Heart right ventricle (tissue), 16 donors: ENCODE measurements around the gene TBC1D22A. TPM values are rescaled to one million over a fixed set of nuclear protein-coding genes. Genes with fewer than 3 reads are reported as not detected.

ENCODE experiments used
- ATAC-seq, 8 donors: fragments of 200-7000 bp; cut with Tn5 transposase; one replicate each; pipeline ENCODE4 v1.9.1; 2020; ENCODE audit warnings: mild to moderate bottlenecking in 8 of 8, moderate library complexity in 8 of 8, moderate number of reproducible peaks in 1 of 8
- DNase-seq, 2 donors: peaks; one replicate each; pipeline ENCODE4 v3.0.0-alpha.2; 2020
- H3K27ac ChIP-seq, 10 donors: fragments of 200-600 bp; sonication (generic) in 2 of 10; one replicate each; pipeline versions ENCODE4 v1.5.0 to v1.8.0; 2020 to 2022; ENCODE audit warnings: mild to moderate bottlenecking in 3 of 10
- H3K27me3 ChIP-seq, 7 donors: fragments of 200-600 bp; one replicate each; pipeline ENCODE4 v1.8.0; 2021 to 2022; ENCODE audit warnings: mild to moderate bottlenecking in 2 of 7
- H3K36me3 ChIP-seq, 9 donors: fragments of 200-600 bp; sonication (generic) in 1 of 9; one replicate each; pipeline versions ENCODE4 v1.5.0 to v1.8.0; 2020 to 2022; ENCODE audit warnings: mild to moderate bottlenecking in 2 of 9
- H3K4me1 ChIP-seq, 9 donors: fragments of 200-600 bp; sonication (generic) in 1 of 9; one replicate each; pipeline versions ENCODE4 v1.5.0 to v1.8.0; 2020 to 2022; ENCODE audit warnings: mild to moderate bottlenecking in 4 of 9
- H3K4me3 ChIP-seq, 10 donors: fragments of 200-600 bp; sonication (generic) in 2 of 10; one replicate each; pipeline versions ENCODE4 v1.5.0 to v1.8.0; 2020 to 2022; ENCODE audit warnings: mild to moderate bottlenecking in 7 of 10, moderate library complexity in 2 of 10
- H3K9me3 ChIP-seq, 11 donors: fragments of 200-600 bp in 10 of 11; sonication (generic) in 2 of 11; one replicate each; pipeline versions ENCODE4 v1.5.0 to v1.8.0; 2013 to 2022; ENCODE audit warnings: mild to moderate bottlenecking in 2 of 11, control low read depth in 1 of 11, moderate library complexity in 1 of 11
- CTCF ChIP-seq, 9 donors: fragments of 200-600 bp; sonication (generic) in 2 of 9; IDR thresholded peaks; one replicate each; pipeline versions ENCODE4 v1.5.0 to v1.8.0; 2021 to 2022; ENCODE audit warnings: antibody characterized with exemption in 9 of 9, mild to moderate bottlenecking in 5 of 9, moderate library complexity in 1 of 9
- WGBS, 2 donors: extraction: QIAGEN DNeasy Blood & Tissue Kit; methylation state at CpG; one replicate each; pipeline ENCODE4 v1.1.7; 2013; ENCODE audit warnings: inconsistent platforms in 1 of 2; 5-methylcytosine and 5-hydroxymethylcytosine counted together
- intact Hi-C, 10 donors: fragments of 100-400 bp; cut with DNase I; formaldehyde crosslinking; loops; one replicate each; pipeline versions ENCODE4 v1.11.1 to v1.14.2; 2022
- polyA plus RNA-seq, 2 donors: library from polyadenylated mRNA; stranded (reverse); fragments of 200-250 nt; gene quantifications; one replicate each; pipeline ENCODE4 v1.2.3, GENCODE V29; 2013
- total RNA-seq, 10 donors: library from RNA; stranded (reverse); fragmentation: NEBNext Ultra II Directional in 3 of 10; extraction: Animal tissue kit (Norgen Biotek cat#: 25700) in 3 of 10; gene quantifications; one replicate each; pipeline versions ENCODE4 v1.2.1 to v1.2.4, GENCODE V29; 2021 to 2023
- donor health status: Arrhythmogenic right ventricular cardiomyopathy.
- donor health status: ischemic (EF 13 %, LVEDD 7.1; RV severe dilation, severe dysfunction).
- donor health status: healthy with polysubstance abuse.
- donor health status: DM: no; HTN: yes; CAD: no.
- donor health status: DM: no; HTN: no; CAD: no.
- donor health status: ischemic (EF 25% LVEDD 6.9; RV normal size, moderate dysfunction).
- donor health status: ischemic (EF 25% LVEDD 5.7; RV mildly dilated, moderate dysfunction).
- donor health status: healthy.
- donor health status: DM: yes; HTN: yes; CAD: no.
- donor health status: Ischemic cardiomyopathy.
- donor health status: ischemic (EF 35%, LVEDD 5.7; RV mildly dilated, moderate dysfunction).
- donor health status: nonischemic (EF 11% LVEDD 7.7; RV severe dilation, severe dysfunction).
- donor health status: DM: yes; HTN: yes; CAD: no.
- donor health status: PGD.
- donor health status: ischemic (EF 29% LVEDD 5.4; RV normal size, mild dysfunction).
- donor health status: nonischemic (EF 23%, LVEDD 6.1; RV moderate dilation, normal function).

Gene TBC1D22A
- total and polyA plus RNA-seq, 12 donors: 7.2 to 27.9 (median 17.9) TPM

GRCh38 chr22:47201996-47202818 is 439.8 kb downstream of the TBC1D22A start:
- no peaks in the 10 kb centered on the region for H3K9me3 ChIP-seq
- peaks cover 0 to 8% (median 0%) of the 10 kb centered on the region in 9 donors for H3K4me1 ChIP-seq
- H3K4me3 ChIP-seq: no peak overlapping the region
- no peaks in the 10 kb centered on the region for H3K36me3 ChIP-seq
- peaks cover 0 to 44% (median 14%) of the 10 kb centered on the region in 7 donors for H3K27me3 ChIP-seq
- intact Hi-C loops: no loop called here
- WGBS, 2 donors: 90 to 91% methylated on average over 26 to 27 of the region's 27 CpGs
- no peak for ATAC-seq
- H3K27ac ChIP-seq: no peak overlapping the region
- no peak for DNase-seq
- TF ChIP-seq CTCF (IDR thresholded peaks at IDR 0.05): no peak

GRCh38 chr22:47202819-47203553 is 440.5 kb downstream of the TBC1D22A start:
- peaks cover 0 to 8% (median 0%) of the 10 kb centered on the region in 9 donors for H3K4me1 ChIP-seq
- H3K4me3 ChIP-seq: no peak overlapping the region
- peaks cover 0 to 46% (median 14%) of the 10 kb centered on the region in 7 donors for H3K27me3 ChIP-seq
- no peak overlapping the region for H3K27ac ChIP-seq
- H3K9me3 ChIP-seq: no peaks in the 10 kb centered on the region
- H3K36me3 ChIP-seq: no peaks in the 10 kb centered on the region
- WGBS, 2 donors: 91% methylated on average over 16 of the region's 16 CpGs
- no peak for DNase-seq
- no peak for TF ChIP-seq CTCF (IDR thresholded peaks at IDR 0.05)
- intact Hi-C loops: no loop called here
- ATAC-seq: no peak

- H3K27me3 ChIP-seq: peaks cover 0 to 48% (median 14%) of the 10 kb centered on the region in 7 donors
- no peaks in the 10 kb centered on the region for H3K9me3 ChIP-seq
- H3K27ac ChIP-seq: no peak overlapping the region
- H3K4me1 ChIP-seq: peaks cover 0 to 8% (median 0%) of the 10 kb centered on the region in 9 donors
- ATAC-seq (no peak), DNase-seq (no peak)
- intact Hi-C loops: no loop called here
- no peak for TF ChIP-seq CTCF (IDR thresholded peaks at IDR 0.05)
- 67 to 77% methylated on average over 10 of the region's 10 CpGs for WGBS, 2 donors
- no peaks in the 10 kb centered on the region for H3K36me3 ChIP-seq
- H3K4me3 ChIP-seq: no peak overlapping the region
Measured at GRCh38 chr22:47203554-47203991, 441.1 kb downstream of the TBC1D22A start.
